Subcutaneous abdominal adipose tissue (tissue), 5 donors: ENCODE data around the gene AGPAT1.
"Not testable (repeated sequence)": the region's sequence is repeated elsewhere in the genome, so short reads cannot be mapped to it uniquely, and the experiment has no call there.

Experiments used
- H3K27ac ChIP-seq: one replicate; pipeline ENCODE4 v1.7.0; 2013; ENCODE audit warnings: low read depth, mild to moderate bottlenecking, inconsistent platforms, low read length, moderate library complexity
- H3K27me3 ChIP-seq, 5 donors: one replicate each; pipeline ENCODE4 v1.7.0; 2013; ENCODE audit warnings: low read length in 5 of 5, inconsistent platforms in 1 of 5; ENCODE audit not compliant: control insufficient read depth in 5 of 5, insufficient read depth in 4 of 5
- H3K36me3 ChIP-seq, 5 donors: one replicate each; pipeline ENCODE4 v1.7.0; 2013; ENCODE audit warnings: low read length in 5 of 5; ENCODE audit not compliant: control insufficient read depth in 5 of 5, insufficient read depth in 5 of 5
- H3K4me1 ChIP-seq, 5 donors: one replicate each; pipeline ENCODE4 v1.7.0; 2013; ENCODE audit warnings: low read length in 5 of 5, mild to moderate bottlenecking in 3 of 5, moderate library complexity in 1 of 5; ENCODE audit not compliant: control insufficient read depth in 5 of 5, insufficient read depth in 5 of 5
- H3K4me3 ChIP-seq, 5 donors: one replicate each; pipeline ENCODE4 v1.7.0; 2013; ENCODE audit warnings: low read length in 5 of 5, low read depth in 1 of 5
- H3K9ac ChIP-seq, 5 donors: one replicate each; pipeline ENCODE4 v1.7.0; 2013; ENCODE audit warnings: low read length in 5 of 5, mild to moderate bottlenecking in 4 of 5, moderate library complexity in 3 of 5
- H3K9me3 ChIP-seq, 5 donors: one replicate each; pipeline ENCODE4 v1.7.0; 2013; ENCODE audit warnings: low read length in 5 of 5; ENCODE audit not compliant: control insufficient read depth in 5 of 5
- donor health status: healthy.
- donor health status: healthy.
- donor health status: healthy.
- donor health status: healthy.
- donor health status: healthy.

AGPAT1 gene

GRCh38 chr6:32149932-32150870, 25.7 kb downstream of the AGPAT1 start:
- Histone ChIP-seq H3K27me3 (peaks cover 3 to 19% (median 8%) of the 10 kb centered on the region in 5 donors), H3K9me3 (no peaks in the 10 kb centered on the region), H3K36me3 (no peaks in the 10 kb centered on the region), H3K4me1 (peaks cover 0 to 48% (median 46%) of the 10 kb centered on the region in 5 donors), H3K27ac (no peak overlapping the region), H3K9ac (no peak overlapping the region), H3K4me3 (no peak overlapping the region)

- Histone ChIP-seq H3K9me3 (no peaks in the 10 kb centered on the region), H3K4me3 (peak overlapping the region; percentile 58 to 69 (median 59)), H3K4me1 (peaks cover 0 to 38% (median 36%) of the 10 kb centered on the region in 5 donors), H3K27ac (no peak overlapping the region), H3K36me3 (no peaks in the 10 kb centered on the region), H3K9ac (peak overlapping the region in 1 of 5 donors; percentile 25), H3K27me3 (peaks cover 3 to 19% (median 8%) of the 10 kb centered on the region in 5 donors)
Measured at GRCh38 chr6:32149092-32149755, 26.7 kb downstream of the AGPAT1 start.

GRCh38 chr6:32148289-32149091, 27.4 kb downstream of the AGPAT1 start:
- Histone ChIP-seq H3K4me1 (peaks cover 0 to 31% (median 31%) of the 10 kb centered on the region in 5 donors), H3K27me3 (peaks cover 3 to 19% (median 8%) of the 10 kb centered on the region in 5 donors), H3K9ac (peak overlapping the region in 4 of 5 donors; percentile 1 to 69 (median 40)), H3K27ac (no peak overlapping the region), H3K4me3 (peak overlapping the region; percentile 58 to 72 (median 63)), H3K36me3 (no peaks in the 10 kb centered on the region), H3K9me3 (no peaks in the 10 kb centered on the region)

DNA sequence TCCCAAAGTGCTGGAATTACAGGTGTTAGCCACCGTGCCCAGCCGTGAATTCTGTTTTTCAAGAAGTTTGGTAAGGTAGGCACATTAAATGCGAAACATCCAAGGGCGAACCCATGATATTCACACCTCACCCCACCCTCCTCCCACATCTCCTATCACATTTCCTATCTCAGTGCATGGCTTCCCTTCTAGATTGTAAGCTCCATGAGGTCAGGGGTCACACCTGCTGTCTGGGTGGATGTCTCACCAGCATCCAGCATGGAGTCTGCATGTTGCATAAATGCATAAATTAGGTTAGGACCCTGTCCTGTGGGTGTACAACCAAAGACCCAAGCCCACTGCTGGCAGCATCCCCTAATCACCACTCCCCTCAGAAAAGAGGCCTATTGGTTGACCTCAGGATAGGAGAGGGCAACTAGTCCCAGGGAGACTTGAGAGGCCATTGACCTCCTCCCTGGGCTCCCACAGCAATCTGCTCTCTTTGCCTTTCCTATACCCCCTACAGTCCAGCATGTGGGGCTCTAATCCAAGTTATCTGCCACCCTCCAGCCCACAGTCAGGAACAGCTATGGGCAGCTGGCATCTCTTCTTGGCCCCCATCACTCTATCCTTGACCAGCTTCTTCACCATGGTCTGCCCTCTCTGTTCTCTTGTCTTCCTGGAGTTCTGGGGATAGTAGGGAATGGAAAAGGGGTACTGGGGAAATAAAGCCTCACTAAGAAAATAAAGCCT, 28.3 kb downstream of the AGPAT1 start:
- H3K27me3 ChIP-seq = peaks cover 3 to 19% (median 8%) of the 10 kb centered on the region in 5 donors
- H3K4me1 ChIP-seq = peaks cover 0 to 22% (median 21%) of the 10 kb centered on the region in 5 donors
- H3K9ac ChIP-seq = peak overlapping the region in 1 of 5 donors; percentile 69
- no peak overlapping the region for H3K27ac ChIP-seq
- no peaks in the 10 kb centered on the region for H3K9me3 ChIP-seq
- H3K36me3 ChIP-seq = no peaks in the 10 kb centered on the region
- H3K4me3 ChIP-seq = peak overlapping the region in 1 of 5 donors; percentile 63

DNA sequence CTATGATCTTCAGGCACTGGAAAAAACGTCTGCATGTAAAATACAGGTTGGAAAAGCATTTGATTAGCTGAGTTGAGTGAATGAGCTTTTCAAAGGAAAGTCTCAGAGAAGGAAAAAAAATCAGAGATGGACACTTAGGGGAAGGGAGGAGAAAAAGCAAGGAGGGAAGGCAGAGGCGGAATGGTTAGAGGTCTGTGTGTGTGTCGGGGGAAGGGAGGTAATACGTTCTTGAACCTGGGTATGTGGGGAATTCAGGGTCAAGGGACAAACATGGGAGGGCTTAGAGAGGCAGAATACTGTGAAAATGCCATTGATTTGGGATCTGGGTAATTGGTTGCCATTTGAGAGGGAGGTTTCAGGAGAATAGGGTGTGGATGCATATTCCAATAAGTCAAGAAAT, 29.2 kb downstream of the AGPAT1 start:
- H3K27ac ChIP-seq = no peak overlapping the region
- no peaks in the 10 kb centered on the region for H3K36me3 ChIP-seq
- peaks cover 3 to 22% (median 8%) of the 10 kb centered on the region in 5 donors for H3K27me3 ChIP-seq
- H3K9ac ChIP-seq = no peak overlapping the region
- no peaks in the 10 kb centered on the region for H3K9me3 ChIP-seq
- H3K4me1 ChIP-seq = peaks cover 0 to 15% (median 14%) of the 10 kb centered on the region in 5 donors
- H3K4me3 ChIP-seq = no peak overlapping the region

- Histone ChIP-seq H3K27me3 (peaks cover 3 to 19% (median 8%) of the 10 kb centered on the region in 5 donors), H3K4me3 (no peak overlapping the region), H3K9me3 (no peaks in the 10 kb centered on the region), H3K4me1 (peaks cover 0 to 15% (median 14%) of the 10 kb centered on the region in 5 donors), H3K36me3 (no peaks in the 10 kb centered on the region), H3K27ac (no peak overlapping the region), H3K9ac (no peak overlapping the region)
Measured at GRCh38 chr6:32146287-32146686, 29.6 kb downstream of the AGPAT1 start.

GRCh38 chr6:32144238-32144637, 31.6 kb downstream of the AGPAT1 start:
- not testable (repeated sequence) for H3K27me3 ChIP-seq, H3K27ac ChIP-seq, H3K4me3 ChIP-seq

GRCh38 chr6:32140420-32141046, 35.4 kb downstream of the AGPAT1 start:
- no peak overlapping the region for H3K9ac ChIP-seq
- no peak overlapping the region for H3K27ac ChIP-seq
- H3K9me3 ChIP-seq = no peaks in the 10 kb centered on the region
- H3K36me3 ChIP-seq = no peaks in the 10 kb centered on the region
- peaks cover 0 to 6% (median 3%) of the 10 kb centered on the region in 5 donors for H3K4me1 ChIP-seq
- peaks cover 0 to 3% (median 0%) of the 10 kb centered on the region in 5 donors for H3K27me3 ChIP-seq
- no peak overlapping the region for H3K4me3 ChIP-seq

More at GRCh38 chr6:32144238-32144637, 31.6 kb downstream of the AGPAT1 start:
- not testable (repeated sequence) for H3K36me3 ChIP-seq, H3K9ac ChIP-seq, H3K9me3 ChIP-seq
- peaks cover 2 to 20% (median 17%) of the 10 kb centered on the region in 5 donors for H3K4me1 ChIP-seq

GRCh38 chr6:32139590-32139989, 36.3 kb downstream of the AGPAT1 start:
- H3K4me1 ChIP-seq = peaks cover 0 to 6% (median 3%) of the 10 kb centered on the region in 5 donors
- H3K9ac ChIP-seq = no peak overlapping the region
- H3K27me3 ChIP-seq = peaks cover 0 to 3% (median 0%) of the 10 kb centered on the region in 5 donors
- H3K9me3 ChIP-seq = no peaks in the 10 kb centered on the region
- no peak overlapping the region for H3K4me3 ChIP-seq
- no peak overlapping the region for H3K27ac ChIP-seq
- H3K36me3 ChIP-seq = no peaks in the 10 kb centered on the region
